ENCODE measurements around the gene CREB3L4. TPM values are rescaled to one million over a fixed set of nuclear protein-coding genes. Genes with fewer than 3 reads are reported as not detected.

CREB3L4 gene
- total and polyA plus RNA-seq, 4 donors = 4.4 to 10.3 (median 8.8) TPM

DNA sequence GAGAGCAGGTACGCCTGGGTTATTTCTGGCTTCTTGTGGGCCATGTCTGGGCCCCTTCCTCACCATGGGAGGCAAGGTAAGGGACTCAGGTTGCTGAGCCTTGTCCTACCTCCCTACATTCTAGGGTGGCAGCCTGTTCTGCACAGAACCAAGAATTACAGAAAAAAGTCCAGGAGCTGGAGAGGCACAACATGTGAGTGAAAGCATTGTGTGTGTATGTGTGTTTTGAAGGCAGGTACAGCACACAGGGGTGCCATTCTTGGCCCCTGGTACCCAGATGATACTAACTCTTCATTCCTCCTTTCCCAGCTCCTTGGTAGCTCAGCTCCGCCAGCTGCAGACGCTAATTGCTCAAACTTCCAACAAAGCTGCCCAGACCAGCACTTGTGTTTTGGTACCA is 5.4 kb downstream of the CREB3L4 start:
- Histone ChIP-seq H3K9me3 (ENCODE audit: control insufficient read depth in 4 of 4, low read length in 3 of 4) (no peaks in the 10 kb centered on the region), H3K27ac (ENCODE audit: low read depth in 1 of 2, low read length in 2 of 2) (no peak overlapping the region), H3K4me1 (ENCODE audit: control insufficient read depth in 4 of 4, insufficient read depth in 4 of 4, low read length in 3 of 4) (peaks cover 2 to 24% (median 20%) of the 10 kb centered on the region in 4 donors), H3K4me3 (ENCODE audit: low read depth in 1 of 3, low read length in 3 of 3) (no peak overlapping the region), H3K9ac (ENCODE audit: low read depth in 1 of 2, low read length in 2 of 2) (no peak overlapping the region), H3K36me3 (ENCODE audit: control insufficient read depth in 4 of 4, insufficient read depth in 3 of 4, low read depth in 1 of 4, low read length in 3 of 4) (peaks cover 4 to 19% (median 17%) of the 10 kb centered on the region in 4 donors), H3K27me3 (ENCODE audit: control insufficient read depth in 4 of 4, insufficient read depth in 4 of 4, low read length in 3 of 4) (no peaks in the 10 kb centered on the region)
- DNase-seq (ENCODE audit: low spot score) = no peak
- WGBS = 97% methylated on average over 3 of the region's 3 CpGs
- TF ChIP-seq NR2F2 (IDR thresholded peaks at IDR 0.05) = no peak
- no peak for TF ChIP-seq CTCF (IDR thresholded peaks at IDR 0.05; ENCODE audit: low read depth, low read length, missing input control)
- TF ChIP-seq TAF1 (conservative IDR thresholded peaks at IDR 0.05) = no peak
- no peak for TF ChIP-seq FOXA1 (IDR thresholded peaks at IDR 0.05)

- no peak for DNase-seq (ENCODE audit: low spot score)
- peaks cover 4 to 19% (median 17%) of the 10 kb centered on the region in 4 donors for H3K36me3 ChIP-seq (ENCODE audit: control insufficient read depth in 4 of 4, insufficient read depth in 3 of 4, low read depth in 1 of 4, low read length in 3 of 4)
- H3K27me3 ChIP-seq (ENCODE audit: control insufficient read depth in 4 of 4, insufficient read depth in 4 of 4, low read length in 3 of 4) = no peaks in the 10 kb centered on the region
- TF ChIP-seq, protein P1, sequence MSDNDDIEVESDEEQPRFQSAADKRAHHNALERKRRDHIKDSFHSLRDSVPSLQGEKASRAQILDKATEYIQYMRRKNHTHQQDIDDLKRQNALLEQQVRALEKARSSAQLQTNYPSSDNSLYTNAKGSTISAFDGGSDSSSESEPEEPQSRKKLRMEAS (IDR thresholded peaks at IDR 0.05) = no peak
- no peak for TF ChIP-seq HNF4G (IDR thresholded peaks at IDR 0.05)
- no peak for TF ChIP-seq TAF1 (conservative IDR thresholded peaks at IDR 0.05)
- no peak for TF ChIP-seq SP1 (IDR thresholded peaks at IDR 0.05)
- TF ChIP-seq RXRA (IDR thresholded peaks at IDR 0.05) = no peak
- no peak for TF ChIP-seq CTCF (IDR thresholded peaks at IDR 0.05; ENCODE audit: low read depth, low read length, missing input control)
- TF ChIP-seq REST (IDR thresholded peaks at IDR 0.05) = no peak
- no peak for TF ChIP-seq EGR1 (IDR thresholded peaks at IDR 0.05; ENCODE audit: low read depth in 2 of 2)
- no peak for TF ChIP-seq NR2F2 (IDR thresholded peaks at IDR 0.05)
- TF ChIP-seq HNF4A (conservative IDR thresholded peaks at IDR 0.05) = no peak
- TF ChIP-seq YY1 (IDR thresholded peaks at IDR 0.05) = no peak
- TF ChIP-seq GABPA (IDR thresholded peaks at IDR 0.05 in 1 of 2, conservative IDR thresholded peaks at IDR 0.05 in 1 of 2) = no peak
- TF ChIP-seq JUND (IDR thresholded peaks at IDR 0.05) = no peak
- TF ChIP-seq RAD21 (IDR thresholded peaks at IDR 0.05) = no peak
- no peak for TF ChIP-seq ZBTB33 (IDR thresholded peaks at IDR 0.05)
- TF ChIP-seq ATF3 (IDR thresholded peaks at IDR 0.05) = no peak
- TF ChIP-seq FOXA2 (IDR thresholded peaks at IDR 0.05) = no peak
- TF ChIP-seq FOXA1 (IDR thresholded peaks at IDR 0.05) = no peak
- no peak overlapping the region for H3K4me3 ChIP-seq (ENCODE audit: low read depth in 1 of 3, low read length in 3 of 3)
- no peak overlapping the region for H3K9ac ChIP-seq (ENCODE audit: low read depth in 1 of 2, low read length in 2 of 2)
- WGBS = 87% methylated on average over 7 of the region's 7 CpGs
- no peak overlapping the region for H3K27ac ChIP-seq (ENCODE audit: low read depth in 1 of 2, low read length in 2 of 2)
- no peaks in the 10 kb centered on the region for H3K9me3 ChIP-seq (ENCODE audit: control insufficient read depth in 4 of 4, low read length in 3 of 4)
- H3K4me1 ChIP-seq (ENCODE audit: control insufficient read depth in 4 of 4, insufficient read depth in 4 of 4, low read length in 3 of 4) = peaks cover 0 to 24% (median 21%) of the 10 kb centered on the region in 4 donors
Observed at GRCh38 chr1:153973525-153973924, 5.8 kb downstream of the CREB3L4 start.
